MM.1S (cell line): ENCODE results near the gene MRAP2.

ENCODE experiments used
- EZH2 ChIP-seq: fragments of 300-600 bp; sonication (generic); optimal IDR thresholded peaks from 2 replicates; pipeline ENCODE3; 2017; ENCODE audit warnings: low read depth, mild to moderate bottlenecking, antibody characterized with exemption, low read length, mixed read lengths
- TF ChIP-seq, protein P1 (sequence below): fragments of 300-600 bp; sonication (generic); IDR thresholded peaks from 2 replicates; pipeline ENCODE4 v1.5.1; 2016; ENCODE audit warnings: antibody characterized with exemption, low read length, mixed read lengths

GRCh38 chr6:84086056-84086455, 52.5 kb downstream of the MRAP2 start:
- TF ChIP-seq, protein P1, sequence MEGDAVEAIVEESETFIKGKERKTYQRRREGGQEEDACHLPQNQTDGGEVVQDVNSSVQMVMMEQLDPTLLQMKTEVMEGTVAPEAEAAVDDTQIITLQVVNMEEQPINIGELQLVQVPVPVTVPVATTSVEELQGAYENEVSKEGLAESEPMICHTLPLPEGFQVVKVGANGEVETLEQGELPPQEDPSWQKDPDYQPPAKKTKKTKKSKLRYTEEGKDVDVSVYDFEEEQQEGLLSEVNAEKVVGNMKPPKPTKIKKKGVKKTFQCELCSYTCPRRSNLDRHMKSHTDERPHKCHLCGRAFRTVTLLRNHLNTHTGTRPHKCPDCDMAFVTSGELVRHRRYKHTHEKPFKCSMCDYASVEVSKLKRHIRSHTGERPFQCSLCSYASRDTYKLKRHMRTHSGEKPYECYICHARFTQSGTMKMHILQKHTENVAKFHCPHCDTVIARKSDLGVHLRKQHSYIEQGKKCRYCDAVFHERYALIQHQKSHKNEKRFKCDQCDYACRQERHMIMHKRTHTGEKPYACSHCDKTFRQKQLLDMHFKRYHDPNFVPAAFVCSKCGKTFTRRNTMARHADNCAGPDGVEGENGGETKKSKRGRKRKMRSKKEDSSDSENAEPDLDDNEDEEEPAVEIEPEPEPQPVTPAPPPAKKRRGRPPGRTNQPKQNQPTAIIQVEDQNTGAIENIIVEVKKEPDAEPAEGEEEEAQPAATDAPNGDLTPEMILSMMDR: no peak
- TF ChIP-seq EZH2: no peak
